GM19035 (cell line): ENCODE results near the gene MCF2L2.
A peak's percentile ranks its signal among the peaks of the same experiment; 100 is the strongest.
"Not testable (repeated sequence)": the region's sequence is repeated elsewhere in the genome, so short reads cannot be mapped to it uniquely, and the experiment has no call there.

Experiments used
- ATAC-seq: cut with Tn5 transposase; IDR thresholded peaks from one replicate; pipeline ENCODE4 v1.9.1; 2021; ENCODE audit not compliant: unreplicated experiment

The MCF2L2 gene

DNA sequence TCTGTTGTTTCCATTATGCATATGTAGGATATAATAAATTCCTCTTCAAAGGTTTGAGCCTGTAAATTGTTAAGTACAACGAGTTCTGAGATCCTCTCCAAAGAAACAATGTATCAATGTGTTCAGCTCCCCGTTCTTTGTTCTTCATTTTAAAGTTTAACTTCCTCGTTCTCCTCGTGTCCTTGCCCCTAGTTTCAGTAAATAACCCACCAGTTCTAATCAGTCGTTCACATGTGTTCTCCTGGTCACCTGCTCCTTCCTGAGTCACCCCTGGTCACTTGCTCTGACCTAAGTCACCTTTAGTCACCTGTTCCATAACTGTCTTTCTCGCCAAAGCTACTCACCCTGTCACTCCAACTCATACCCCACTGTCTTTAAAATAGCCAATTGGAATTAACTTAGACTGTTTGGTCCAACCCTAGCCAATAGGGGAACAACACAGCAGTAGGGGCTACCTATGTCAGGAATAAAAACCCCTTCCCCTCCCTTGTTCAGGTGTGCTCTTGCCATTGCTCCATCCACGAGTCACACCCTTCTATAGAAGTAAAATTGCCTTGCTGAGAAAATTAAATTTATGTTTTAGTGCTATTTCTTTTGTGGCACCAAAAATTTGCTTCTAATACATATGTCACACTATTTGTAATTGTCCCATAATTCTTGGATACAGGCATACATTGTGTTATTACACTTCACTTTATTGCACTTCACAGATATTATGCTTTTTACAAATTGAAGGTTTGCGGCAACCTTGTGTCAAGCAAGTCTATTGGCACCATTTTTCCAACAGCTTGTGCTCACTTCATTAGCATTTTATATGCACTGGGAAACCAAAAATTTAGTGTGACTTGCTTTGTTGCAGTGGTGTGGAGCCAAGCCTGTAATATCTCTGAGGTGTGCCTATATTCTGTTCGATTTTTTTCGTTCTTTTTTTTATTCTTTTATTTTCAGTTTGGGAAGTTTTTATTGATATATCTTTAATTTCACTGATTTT is 15.3 kb upstream of the MCF2L2 start:
- ATAC-seq: no peak

DNA sequence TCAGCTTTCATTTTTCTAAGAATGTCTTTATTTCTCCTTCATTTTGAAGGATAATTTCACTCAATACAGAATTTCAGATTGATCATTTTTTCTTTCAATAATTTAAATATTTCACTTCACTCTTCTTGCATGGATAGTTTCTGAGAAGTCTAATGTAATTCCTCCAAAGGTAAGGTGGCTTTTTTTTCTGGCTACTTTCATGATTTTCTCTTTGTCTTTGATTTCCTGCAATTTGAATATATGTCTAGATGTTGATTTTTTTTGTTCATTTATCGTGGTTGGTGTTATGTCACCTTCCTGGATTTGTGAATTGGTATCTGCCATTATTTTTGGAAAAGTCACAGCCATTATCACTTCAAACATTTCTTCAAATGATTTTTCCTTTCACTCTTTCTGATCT is 14.6 kb upstream of the MCF2L2 start:
- no peak for ATAC-seq

DNA sequence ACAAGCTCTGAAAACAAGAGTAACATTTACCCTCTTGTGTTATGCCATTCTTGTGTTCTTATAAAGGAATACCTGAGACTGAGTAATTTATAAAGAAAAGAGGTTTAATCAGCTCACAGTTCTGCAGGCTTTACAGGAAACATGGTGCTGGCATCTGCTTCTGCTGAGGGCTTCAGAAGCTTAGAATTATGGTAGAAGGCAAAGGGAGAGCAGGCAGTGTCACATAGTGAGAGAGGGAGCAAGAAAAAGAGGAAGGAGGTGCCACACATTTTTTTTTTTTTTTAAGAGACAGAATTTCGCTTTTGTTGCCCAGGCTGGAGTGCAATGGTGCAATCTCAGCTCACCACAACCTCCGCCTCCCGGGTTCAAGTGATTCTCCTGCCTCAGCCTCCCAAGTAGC is 12.1 kb upstream of the MCF2L2 start:
- not testable (repeated sequence) for ATAC-seq

DNA sequence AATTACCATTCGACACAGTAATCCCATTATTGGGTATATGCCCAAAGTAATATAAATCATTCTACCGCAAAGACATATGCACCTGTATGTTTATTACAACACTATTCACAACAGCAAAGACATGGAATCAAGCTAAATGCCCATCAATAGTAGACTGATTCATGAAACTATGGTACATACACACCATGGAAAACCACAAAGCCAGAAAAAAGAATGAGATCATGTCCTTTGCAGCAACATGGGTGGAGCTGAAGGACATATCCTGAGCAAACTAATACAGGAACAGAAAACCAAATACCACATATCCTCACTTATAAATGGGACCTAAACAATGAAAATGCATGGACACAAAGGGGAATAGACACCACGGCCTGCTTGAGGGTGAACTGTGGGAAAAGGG is 11.1 kb upstream of the MCF2L2 start:
- ATAC-seq: no peak

DNA sequence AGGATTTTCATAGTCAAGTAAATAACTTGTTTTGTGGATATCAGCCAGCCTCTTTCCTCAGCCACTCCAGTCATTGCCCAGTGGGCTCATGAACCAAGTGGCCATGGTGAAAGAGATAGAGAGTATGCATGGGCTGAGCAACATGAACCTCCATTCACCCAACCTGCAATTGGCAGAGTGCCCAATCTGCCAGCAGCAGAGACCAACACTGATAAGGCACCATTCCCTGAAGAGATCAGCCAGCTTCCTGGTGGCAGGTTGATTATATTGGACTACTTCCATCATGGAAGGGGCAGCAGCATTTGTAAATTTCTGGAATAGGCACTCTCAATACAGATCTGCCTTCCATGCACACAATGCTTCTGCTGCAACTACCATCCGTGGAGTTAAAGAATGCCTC is 10.3 kb upstream of the MCF2L2 start:
- ATAC-seq: no peak

DNA sequence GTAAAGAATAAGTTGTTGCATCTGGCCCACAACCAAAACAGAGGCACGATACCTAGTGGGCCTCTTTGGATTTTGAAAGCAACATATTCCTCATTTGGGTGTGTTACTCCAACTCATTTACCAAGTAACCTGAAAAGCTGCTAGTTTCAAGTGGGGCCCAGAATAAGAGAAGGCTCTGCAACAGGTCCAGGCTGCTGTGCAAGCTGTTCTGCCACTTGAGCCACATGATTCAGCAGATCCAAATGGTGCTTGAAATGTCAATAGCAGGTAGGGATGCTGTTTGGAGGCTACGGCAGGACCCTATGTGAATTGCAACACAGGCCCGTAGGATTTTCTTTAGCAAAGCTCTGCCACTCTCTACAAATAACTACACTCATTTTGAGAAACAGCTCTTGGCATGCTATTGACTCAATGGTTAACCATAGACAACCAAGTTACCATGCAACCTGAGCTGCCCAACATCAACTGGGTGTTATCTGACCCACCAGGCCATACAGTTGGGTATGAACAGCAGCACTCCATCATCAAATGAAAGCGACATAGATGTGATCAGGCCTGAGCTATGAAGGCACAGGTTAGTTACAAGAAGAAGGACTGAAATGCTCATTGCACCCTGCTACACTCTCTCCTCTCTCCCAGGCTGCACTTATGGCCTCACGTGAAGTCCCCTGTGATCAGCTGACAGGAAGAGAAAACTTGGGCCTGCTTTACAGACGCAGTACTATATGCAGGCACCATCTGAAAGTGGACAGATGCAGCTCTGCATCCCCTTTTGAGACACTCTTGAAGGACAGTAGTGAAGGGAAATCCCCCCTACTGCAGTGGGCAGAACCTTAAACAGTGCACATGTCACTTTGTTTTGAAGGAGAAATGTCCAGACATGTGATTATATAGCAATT is 9.5 kb upstream of the MCF2L2 start:
- no peak for ATAC-seq

DNA sequence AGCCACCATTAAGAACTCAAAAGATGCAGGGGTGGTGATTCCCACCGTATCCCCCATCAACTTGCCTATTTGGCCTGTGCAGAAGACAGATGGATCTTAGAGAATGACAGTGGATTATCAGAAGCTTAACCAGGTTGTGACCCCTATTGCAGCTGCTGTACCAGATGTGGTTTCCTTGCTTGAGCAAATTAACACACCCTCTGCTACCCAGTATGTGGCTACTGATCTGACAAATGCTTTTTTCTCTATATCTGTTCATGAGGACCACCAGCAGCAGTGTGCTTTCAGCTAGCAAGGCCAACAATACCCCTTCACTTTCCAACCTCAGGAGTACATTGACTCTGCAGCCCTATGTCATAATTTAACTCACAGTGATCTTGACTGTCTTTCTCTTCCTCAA is 8.6 kb upstream of the MCF2L2 start:
- ATAC-seq: no peak

DNA sequence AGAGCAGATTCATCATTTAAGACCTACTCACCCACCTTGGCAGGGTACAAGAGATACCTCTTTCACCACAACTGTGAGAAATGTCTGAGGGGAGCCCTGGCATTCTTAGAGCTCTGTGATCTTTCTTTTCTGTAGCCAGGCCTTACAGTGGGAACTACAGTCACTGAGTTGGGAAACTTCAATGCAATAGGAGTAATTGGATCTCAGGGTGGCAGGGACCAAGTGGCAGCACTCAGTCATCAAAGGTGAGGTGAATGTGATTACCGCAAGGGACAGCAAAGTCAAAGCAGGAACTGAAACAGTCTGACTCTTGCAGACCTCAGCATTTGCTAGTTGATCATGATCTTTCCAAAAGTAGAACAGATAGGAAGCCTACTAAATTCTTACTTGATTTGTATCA is 7.2 kb upstream of the MCF2L2 start:
- peak; percentile 92 for ATAC-seq

DNA sequence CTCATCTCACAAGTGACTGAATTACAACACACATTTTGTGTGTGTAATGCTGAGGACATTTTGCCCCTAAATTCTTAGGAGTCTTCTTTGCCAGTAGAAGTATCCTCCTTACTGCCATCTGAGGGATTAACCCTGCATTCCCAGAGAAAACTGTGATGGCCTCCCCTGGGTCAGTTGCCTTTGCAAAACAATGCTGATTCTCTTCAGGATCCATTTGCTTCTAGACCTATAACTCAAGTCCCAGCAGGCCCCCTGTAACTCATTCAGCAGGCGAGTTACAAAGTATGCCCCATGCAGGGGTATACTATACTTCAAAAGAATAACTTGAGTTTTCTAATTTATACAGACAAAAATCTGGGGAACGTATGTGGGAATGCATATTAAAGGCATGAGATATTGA is 6.6 kb upstream of the MCF2L2 start:
- no peak for ATAC-seq

DNA sequence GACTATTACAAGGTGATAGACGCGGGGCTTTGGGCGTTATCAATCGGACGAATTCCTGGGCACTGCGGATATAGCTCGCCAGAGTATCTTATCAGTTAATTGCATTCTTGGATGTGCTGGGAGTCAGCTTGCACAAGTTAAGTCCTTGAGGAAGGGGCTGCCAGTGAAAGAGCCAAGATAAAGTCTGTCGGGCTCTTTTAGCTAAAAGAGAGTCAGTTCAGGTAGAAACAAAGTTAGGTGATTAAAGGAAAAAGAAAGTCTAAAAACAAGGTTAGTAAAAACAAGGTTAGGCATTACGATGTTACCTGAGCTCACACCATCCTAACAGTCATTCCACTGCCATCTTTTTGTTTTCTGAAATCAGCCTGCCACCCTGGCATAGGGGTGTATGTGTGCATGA is 6.1 kb upstream of the MCF2L2 start:
- ATAC-seq: no peak

DNA sequence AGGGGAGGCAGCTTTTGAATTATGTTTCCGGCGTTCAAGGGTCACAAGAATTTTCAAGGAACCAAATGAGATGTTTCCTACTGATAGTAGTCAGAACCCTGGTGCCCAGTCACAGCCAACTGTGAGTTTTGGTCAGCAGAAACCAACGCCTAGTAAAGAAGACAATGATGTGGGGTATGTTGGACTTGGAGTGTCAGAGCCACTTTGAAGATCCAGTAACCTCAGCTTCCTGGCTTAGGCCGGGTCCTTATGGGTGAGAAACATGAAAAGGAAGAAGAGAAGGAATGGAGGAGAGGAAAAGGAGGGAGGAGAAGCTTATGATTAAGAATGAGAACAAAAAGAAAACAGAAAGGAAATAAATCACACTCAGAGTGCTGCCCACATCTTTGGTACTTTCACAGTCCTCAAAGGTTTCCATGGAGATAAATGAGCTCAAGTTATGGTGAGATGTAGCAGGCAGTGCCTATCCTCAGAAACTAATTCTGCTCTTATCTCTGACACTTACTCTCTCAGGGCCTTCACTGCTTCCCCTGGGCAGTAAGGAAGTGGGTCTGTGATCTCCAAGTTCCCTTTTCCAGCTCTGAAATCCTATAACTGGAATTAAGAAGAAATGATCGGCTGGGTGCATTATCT is 2.0 kb upstream of the MCF2L2 start:
- ATAC-seq: no peak

DNA sequence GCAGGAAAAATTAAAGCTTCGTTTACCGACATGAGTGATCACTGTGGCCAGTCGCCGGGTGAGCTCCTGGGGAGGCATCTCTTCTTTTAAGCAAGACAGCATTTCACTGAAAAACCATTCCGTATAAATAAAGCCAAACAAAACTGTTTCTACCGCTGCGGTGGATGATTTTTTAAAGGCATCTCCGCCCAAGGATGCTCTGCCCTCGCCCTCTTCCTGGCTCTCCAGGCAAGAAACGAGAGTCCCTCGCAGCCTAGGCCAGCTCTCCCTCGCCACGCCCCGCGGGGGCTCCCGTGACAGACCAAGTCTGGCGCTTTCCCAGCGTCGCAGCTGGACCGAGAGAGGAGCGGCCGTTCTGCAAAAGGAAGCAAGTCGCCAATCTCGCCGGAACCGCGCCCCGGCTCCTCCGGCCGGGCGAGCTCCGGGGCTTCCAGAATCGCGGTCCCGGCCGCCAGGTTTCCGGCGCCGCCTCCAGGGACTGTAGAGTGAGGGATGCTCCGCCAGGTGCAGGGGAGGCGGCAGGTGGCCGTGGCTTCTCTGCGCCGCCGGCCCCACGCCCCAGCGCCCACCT is 458 bp downstream of the MCF2L2 start:
- peak; percentile 40 for ATAC-seq

DNA sequence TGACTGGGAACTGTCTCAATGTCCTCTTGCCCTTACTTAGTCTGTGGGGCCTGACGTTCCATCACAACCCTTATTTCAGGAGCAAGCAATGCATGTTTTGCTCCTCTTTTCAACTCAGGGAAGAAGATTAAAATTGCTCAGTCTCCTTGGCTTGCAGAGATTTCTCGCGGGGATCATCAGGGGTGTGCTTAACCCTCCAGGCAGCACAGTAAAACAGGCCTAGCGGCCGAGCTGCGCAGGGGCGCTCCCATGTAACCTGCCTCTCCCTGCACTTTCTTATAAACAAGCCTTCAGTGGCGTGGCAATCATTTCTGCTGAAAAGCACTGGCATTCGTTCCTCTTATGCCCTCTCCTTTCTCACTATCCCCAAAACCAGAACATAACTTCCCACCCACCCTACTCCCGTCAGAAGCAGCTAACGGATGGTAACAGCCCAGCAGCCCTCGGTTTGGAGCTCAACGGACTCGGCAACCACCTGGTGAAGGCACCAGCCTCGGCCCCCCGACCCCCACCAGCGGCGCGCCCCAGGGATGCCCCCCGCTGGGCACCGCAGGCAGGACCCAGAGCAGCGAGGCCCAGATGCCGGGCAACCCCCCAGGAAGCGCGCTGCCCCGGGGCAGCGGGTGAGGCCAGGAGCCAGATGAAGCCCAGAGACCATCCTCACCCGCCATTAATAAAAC is 1.1 kb downstream of the MCF2L2 start:
- no peak for ATAC-seq

DNA sequence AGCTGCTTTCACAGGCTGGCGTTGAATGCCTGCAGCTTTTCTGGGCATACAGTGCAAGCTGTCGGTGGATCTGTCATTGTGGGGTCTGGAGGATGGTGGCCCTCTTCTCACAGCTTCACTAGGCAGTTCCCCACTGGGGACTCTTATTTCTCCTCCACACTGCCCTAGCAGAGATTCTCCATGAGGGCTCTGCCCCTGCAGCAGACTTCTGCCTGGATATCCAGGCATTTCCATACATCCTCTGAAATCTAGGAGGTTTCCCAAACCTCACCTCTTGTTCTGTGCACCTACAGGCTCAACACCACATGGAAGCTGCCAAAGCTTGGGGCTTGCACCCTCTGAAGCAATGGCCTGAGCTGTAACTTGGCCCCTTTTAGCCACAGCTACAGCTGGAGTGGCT is 9.6 kb downstream of the MCF2L2 start:
- not testable (repeated sequence) for ATAC-seq

DNA sequence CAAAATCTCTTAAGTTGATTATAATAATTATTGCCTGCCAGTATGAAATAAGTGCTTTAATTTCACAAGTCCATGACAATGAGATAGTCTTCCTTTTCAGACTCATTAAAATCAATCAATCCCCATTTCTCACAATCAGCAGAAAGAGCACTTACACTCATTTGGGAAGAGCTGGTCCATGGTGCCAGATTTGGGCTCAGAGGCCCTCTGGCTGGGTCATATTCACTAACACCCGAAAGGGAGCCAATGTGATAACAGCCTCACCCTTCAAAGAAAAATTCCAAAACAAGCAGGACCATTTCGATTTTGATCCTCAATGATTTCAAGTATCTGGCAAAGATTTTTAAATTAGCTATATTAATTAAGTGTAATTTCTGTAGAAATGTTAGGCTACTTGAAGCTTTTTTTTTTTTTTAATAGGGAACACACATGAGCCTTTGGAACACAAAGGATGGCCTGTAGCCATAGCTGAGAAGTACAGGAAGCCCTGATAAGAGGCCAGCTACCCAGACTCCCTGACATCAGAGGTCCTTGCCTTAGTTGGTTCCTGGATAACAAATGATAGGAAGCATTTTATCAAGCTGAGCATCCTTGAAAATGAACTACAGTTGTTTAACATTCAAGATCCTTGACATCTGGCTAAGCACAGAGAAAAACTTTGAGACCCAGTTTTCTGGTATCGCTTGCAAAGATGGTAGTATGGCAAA is 17.1 kb downstream of the MCF2L2 start:
- ATAC-seq: no peak

DNA sequence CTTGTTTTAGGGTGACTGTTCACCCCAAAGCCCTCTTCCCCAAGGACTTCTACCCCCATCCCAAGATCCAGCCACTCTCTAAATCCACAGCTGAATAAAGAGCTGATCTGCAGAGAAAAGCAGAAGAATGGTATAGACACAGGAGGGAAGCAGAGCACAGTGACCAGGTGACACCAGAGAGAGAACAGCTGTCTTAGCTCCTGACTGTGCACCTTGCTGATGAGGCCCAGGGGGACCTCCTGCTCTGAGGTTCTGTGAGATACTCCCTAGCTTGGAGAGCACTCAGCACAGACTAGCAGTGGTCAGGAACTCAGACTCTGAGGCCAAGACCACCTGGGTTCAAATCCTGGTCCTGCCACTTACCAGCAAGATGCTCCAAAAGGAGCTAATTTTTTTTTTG is 17.7 kb downstream of the MCF2L2 start:
- ATAC-seq: no peak

DNA sequence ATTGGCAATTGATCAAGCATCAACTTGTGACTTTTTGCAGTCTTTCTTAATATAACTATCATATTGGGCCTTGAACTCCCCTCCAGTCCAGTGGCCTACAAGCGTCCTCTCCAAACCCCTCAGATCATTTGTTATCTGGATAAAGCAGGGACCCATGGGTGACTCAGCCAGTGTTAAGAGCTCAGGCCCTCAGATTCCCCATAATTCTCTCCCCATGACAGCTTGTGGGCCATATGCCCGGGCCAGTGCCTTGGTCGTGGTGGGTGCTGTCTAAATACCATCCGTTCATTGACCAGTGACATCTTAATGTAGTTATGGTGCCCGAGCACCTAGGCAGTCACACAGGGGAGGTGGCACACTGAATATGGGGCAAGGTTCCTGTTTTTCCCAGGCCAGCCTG is 18.1 kb downstream of the MCF2L2 start:
- no peak for ATAC-seq

DNA sequence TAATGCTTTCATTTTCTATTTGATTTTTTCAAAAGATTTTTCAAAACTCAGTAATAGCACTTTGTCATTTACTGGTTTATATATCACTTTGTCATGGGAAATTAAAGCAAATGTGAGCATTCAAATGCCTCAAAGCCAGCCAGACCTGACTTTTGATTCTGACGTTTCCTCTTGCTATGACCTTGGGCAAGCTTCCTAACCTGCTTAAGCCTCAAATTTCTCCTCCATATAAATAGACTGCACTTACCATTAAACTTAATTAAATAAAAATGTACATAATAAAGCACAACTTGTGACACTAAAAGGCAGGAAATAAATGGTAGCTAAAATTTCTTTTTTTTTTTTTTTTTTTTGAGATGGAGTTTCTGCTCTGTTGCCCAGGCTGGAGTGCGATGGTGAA is 19.2 kb downstream of the MCF2L2 start:
- ATAC-seq: no peak

DNA sequence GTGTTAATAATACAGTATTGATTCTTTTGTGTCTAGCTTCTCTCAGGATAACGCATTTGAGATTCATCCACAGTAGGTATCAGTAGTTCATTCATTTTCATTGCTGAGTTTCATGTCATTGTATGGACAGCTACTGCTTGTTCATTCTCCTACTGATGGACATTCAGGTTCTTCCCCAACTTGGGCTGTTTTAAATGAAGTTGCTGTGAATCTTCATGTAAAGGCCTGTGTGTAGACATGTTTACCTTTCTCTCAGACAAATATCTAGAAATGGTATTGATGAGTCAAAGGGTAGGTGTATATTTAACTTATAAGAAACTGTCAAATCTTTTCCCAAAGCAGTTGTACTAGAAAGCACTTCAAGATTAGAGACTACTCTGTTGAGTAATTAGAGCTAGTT is 26.7 kb downstream of the MCF2L2 start:
- ATAC-seq: no peak

DNA sequence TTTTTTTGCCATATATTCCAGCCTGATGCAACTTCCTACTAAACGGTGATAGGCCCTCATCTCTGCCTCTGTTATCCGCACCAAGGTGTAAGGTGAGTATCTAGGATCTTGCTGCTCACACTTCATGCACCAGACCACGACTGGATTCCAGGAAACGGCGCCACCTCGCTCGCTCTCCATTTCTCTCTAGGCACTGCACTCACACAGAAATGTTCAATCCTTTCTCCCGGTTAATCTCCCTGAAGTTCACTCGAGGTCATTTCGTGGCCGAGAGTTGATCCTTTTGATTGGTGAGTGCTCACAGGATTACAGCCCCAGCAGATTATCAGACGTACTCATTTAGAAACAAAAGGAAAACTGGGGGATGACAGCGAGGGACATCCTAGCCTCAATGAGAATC is 28.1 kb downstream of the MCF2L2 start:
- no peak for ATAC-seq
